ENCODE measurements around the gene PPP1R12B. TPM values are rescaled to one million over a fixed set of nuclear protein-coding genes. Genes with fewer than 3 reads are reported as not detected.
"Not testable (repeated sequence)": the region's sequence is repeated elsewhere in the genome, so short reads cannot be mapped to it uniquely, and the experiment has no call there.

PPP1R12B gene
- total RNA-seq, 5 donors from 2014 or later (not counting 1 experiment from before 2014, with no cell fraction given), result 24.3 to 40.9 (median 27.0) TPM

GRCh38 chr1:202430111-202430510, 81.6 kb downstream of the PPP1R12B start:
- H3K4me3 ChIP-seq (ENCODE audit: control insufficient read depth in 1 of 2, extremely low read depth in 1 of 2, low read length in 1 of 2); DNase-seq; CTCF ChIA-PET; H3K27me3 Mint-ChIP-seq; H3K27ac Mint-ChIP-seq; H3K27me3 ChIP-seq (replicated peaks in 1 of 2; ENCODE audit: control insufficient read depth in 2 of 2, extremely low read depth in 1 of 2, insufficient read depth in 2 of 2, low read length in 1 of 2); ATAC-seq (replicated peaks in 1 of 4); H3K4me1 ChIP-seq (ENCODE audit: control insufficient read depth in 1 of 2, extremely low read depth in 1 of 2, insufficient read depth in 2 of 2, low read length in 2 of 2); H3K4me3 Mint-ChIP-seq; POLR2A ChIA-PET; H3K4me1 Mint-ChIP-seq; H3K9me3 ChIP-seq; H3K9me3 Mint-ChIP-seq; H3K27ac ChIP-seq (ENCODE audit: low read length): not testable (repeated sequence)
- WGBS (ENCODE audit: insufficient coverage), result no CpG with 5 or more reads among the region's 1 CpG
- peaks cover 60% of the 10 kb centered on the region for H3K36me3 Mint-ChIP-seq
- peaks cover 5 to 18% of the 10 kb centered on the region in 2 donors for H3K36me3 ChIP-seq (ENCODE audit: control insufficient read depth in 2 of 2, extremely low read depth in 1 of 2, insufficient read depth in 1 of 2, low read length in 1 of 2)

GRCh38 chr1:202432338-202432737, 83.8 kb downstream of the PPP1R12B start:
- DNase-seq; ATAC-seq (replicated peaks in 1 of 4); H3K9me3 ChIP-seq; H3K4me3 ChIP-seq (ENCODE audit: control insufficient read depth in 1 of 2, extremely low read depth in 1 of 2, low read length in 1 of 2); H3K4me1 Mint-ChIP-seq; H3K27ac ChIP-seq (ENCODE audit: low read length); H3K27ac Mint-ChIP-seq; H3K4me1 ChIP-seq (ENCODE audit: control insufficient read depth in 1 of 2, extremely low read depth in 1 of 2, insufficient read depth in 2 of 2, low read length in 2 of 2); H3K4me3 Mint-ChIP-seq; H3K9me3 Mint-ChIP-seq; H3K27me3 Mint-ChIP-seq; H3K27me3 ChIP-seq (replicated peaks in 1 of 2; ENCODE audit: control insufficient read depth in 2 of 2, extremely low read depth in 1 of 2, insufficient read depth in 2 of 2, low read length in 1 of 2); POLR2A ChIA-PET: not testable (repeated sequence)
- peaks cover 61% of the 10 kb centered on the region for H3K36me3 Mint-ChIP-seq
- CTCF ChIA-PET, result interaction anchor here in 1 of 2 donors (0.6 kb wide), 1 partner anchor 239 kb away, joined by 3 read pairs; no protein-coding TSS in a partner anchor
- WGBS (ENCODE audit: insufficient coverage), result no CpG with 5 or more reads among the region's 2 CpGs
- H3K36me3 ChIP-seq (ENCODE audit: control insufficient read depth in 2 of 2, extremely low read depth in 1 of 2, insufficient read depth in 1 of 2, low read length in 1 of 2), result peaks cover 9 to 27% of the 10 kb centered on the region in 2 donors

GRCh38 chr1:202433155-202434043, 84.9 kb downstream of the PPP1R12B start:
- ChIA-PET POLR2A (no interaction called here), CTCF (no interaction called here)
- Histone ChIP-seq H3K27ac (ENCODE audit: low read length) (no peak overlapping the region), H3K4me1 (ENCODE audit: control insufficient read depth in 1 of 2, extremely low read depth in 1 of 2, insufficient read depth in 2 of 2, low read length in 2 of 2) (no peaks in the 10 kb centered on the region), H3K9me3 (no peaks in the 10 kb centered on the region), H3K4me3 (ENCODE audit: control insufficient read depth in 1 of 2, extremely low read depth in 1 of 2, low read length in 1 of 2) (no peak overlapping the region), H3K36me3 (ENCODE audit: control insufficient read depth in 2 of 2, extremely low read depth in 1 of 2, insufficient read depth in 1 of 2, low read length in 1 of 2) (peaks cover 13 to 36% of the 10 kb centered on the region in 2 donors), H3K27me3 (replicated peaks in 1 of 2; ENCODE audit: control insufficient read depth in 2 of 2, extremely low read depth in 1 of 2, insufficient read depth in 2 of 2, low read length in 1 of 2) (no peaks in the 10 kb centered on the region)
- DNase-seq, result no peak
- 100% methylated on average over 1 of the region's 3 CpGs for WGBS (ENCODE audit: insufficient coverage)
- Mint-ChIP-seq H3K4me3 (no peak overlapping the region), H3K27me3 (no peaks in the 10 kb centered on the region), H3K4me1 (no peaks in the 10 kb centered on the region), H3K36me3 (peaks cover 64% of the 10 kb centered on the region), H3K27ac (no peak overlapping the region), H3K9me3 (no peaks in the 10 kb centered on the region)
- no peak for ATAC-seq (replicated peaks in 1 of 4)

GRCh38 chr1:202434059-202434458, 85.6 kb downstream of the PPP1R12B start:
- Histone ChIP-seq H3K4me3 (ENCODE audit: control insufficient read depth in 1 of 2, extremely low read depth in 1 of 2, low read length in 1 of 2) (no peak overlapping the region), H3K36me3 (ENCODE audit: control insufficient read depth in 2 of 2, extremely low read depth in 1 of 2, insufficient read depth in 1 of 2, low read length in 1 of 2) (peaks cover 19 to 43% of the 10 kb centered on the region in 2 donors), H3K9me3 (no peaks in the 10 kb centered on the region), H3K27me3 (replicated peaks in 1 of 2; ENCODE audit: control insufficient read depth in 2 of 2, extremely low read depth in 1 of 2, insufficient read depth in 2 of 2, low read length in 1 of 2) (no peaks in the 10 kb centered on the region), H3K27ac (ENCODE audit: low read length) (no peak overlapping the region), H3K4me1 (ENCODE audit: control insufficient read depth in 1 of 2, extremely low read depth in 1 of 2, insufficient read depth in 2 of 2, low read length in 2 of 2) (no peaks in the 10 kb centered on the region)
- no peak for DNase-seq
- no peak for ATAC-seq (replicated peaks in 1 of 4)
- Mint-ChIP-seq H3K27me3 (no peaks in the 10 kb centered on the region), H3K27ac (no peak overlapping the region), H3K4me1 (no peaks in the 10 kb centered on the region), H3K36me3 (peaks cover 64% of the 10 kb centered on the region), H3K4me3 (no peak overlapping the region), H3K9me3 (no peaks in the 10 kb centered on the region)
- ChIA-PET POLR2A (no interaction called here), CTCF (no interaction called here)

- Mint-ChIP-seq H3K4me1 (no peaks in the 10 kb centered on the region), H3K4me3 (no peak overlapping the region), H3K36me3 (peaks cover 59% of the 10 kb centered on the region), H3K27ac (no peak overlapping the region), H3K27me3 (no peaks in the 10 kb centered on the region), H3K9me3 (no peaks in the 10 kb centered on the region)
- H3K4me3 ChIP-seq (ENCODE audit: control insufficient read depth in 1 of 2, extremely low read depth in 1 of 2, low read length in 1 of 2), result no peak overlapping the region
- H3K27me3 ChIP-seq (replicated peaks in 1 of 2; ENCODE audit: control insufficient read depth in 2 of 2, extremely low read depth in 1 of 2, insufficient read depth in 2 of 2, low read length in 1 of 2), result no peaks in the 10 kb centered on the region
- no peaks in the 10 kb centered on the region for H3K4me1 ChIP-seq (ENCODE audit: control insufficient read depth in 1 of 2, extremely low read depth in 1 of 2, insufficient read depth in 2 of 2, low read length in 2 of 2)
- CTCF ChIA-PET, result no interaction called here
- peaks cover 19 to 58% of the 10 kb centered on the region in 2 donors for H3K36me3 ChIP-seq (ENCODE audit: control insufficient read depth in 2 of 2, extremely low read depth in 1 of 2, insufficient read depth in 1 of 2, low read length in 1 of 2)
- POLR2A ChIA-PET, result no interaction called here
- ATAC-seq (replicated peaks in 1 of 4), result no peak
- WGBS (ENCODE audit: insufficient coverage), result 98% methylated on average over 30 of the region's 37 CpGs
- no peak overlapping the region for H3K27ac ChIP-seq (ENCODE audit: low read length)
- H3K9me3 ChIP-seq, result no peaks in the 10 kb centered on the region
- no peak for DNase-seq
Measured at GRCh38 chr1:202438393-202439174, 90.1 kb downstream of the PPP1R12B start.

- no peaks in the 10 kb centered on the region for H3K9me3 ChIP-seq
- H3K27ac Mint-ChIP-seq, result no peak overlapping the region
- ChIA-PET CTCF (interaction anchor here in 1 of 2 donors (0.6 kb wide), 1 partner anchor 338 kb away, joined by 3 read pairs; no protein-coding TSS in a partner anchor), POLR2A (no interaction called here)
- H3K36me3 Mint-ChIP-seq, result peaks cover 58% of the 10 kb centered on the region
- H3K4me3 ChIP-seq (ENCODE audit: control insufficient read depth in 1 of 2, extremely low read depth in 1 of 2, low read length in 1 of 2), result no peak overlapping the region
- H3K27ac ChIP-seq (ENCODE audit: low read length), result no peak overlapping the region
- H3K9me3 Mint-ChIP-seq, result no peaks in the 10 kb centered on the region
- H3K4me1 Mint-ChIP-seq, result no peaks in the 10 kb centered on the region
- ATAC-seq (replicated peaks in 1 of 4), result no peak
- H3K4me1 ChIP-seq (ENCODE audit: control insufficient read depth in 1 of 2, extremely low read depth in 1 of 2, insufficient read depth in 2 of 2, low read length in 2 of 2), result no peaks in the 10 kb centered on the region
- H3K36me3 ChIP-seq (ENCODE audit: control insufficient read depth in 2 of 2, extremely low read depth in 1 of 2, insufficient read depth in 1 of 2, low read length in 1 of 2), result peaks cover 19 to 56% of the 10 kb centered on the region in 2 donors
- no peaks in the 10 kb centered on the region for H3K27me3 ChIP-seq (replicated peaks in 1 of 2; ENCODE audit: control insufficient read depth in 2 of 2, extremely low read depth in 1 of 2, insufficient read depth in 2 of 2, low read length in 1 of 2)
- no peak for DNase-seq
- no peak overlapping the region for H3K4me3 Mint-ChIP-seq
- 89% methylated on average over 11 of the region's 14 CpGs for WGBS (ENCODE audit: insufficient coverage)
- no peaks in the 10 kb centered on the region for H3K27me3 Mint-ChIP-seq
Measured at GRCh38 chr1:202439308-202439707, 90.8 kb downstream of the PPP1R12B start.

All from T-cell (primary cell).